Measurements from ENCODE around the gene ACBD7.

DNA sequence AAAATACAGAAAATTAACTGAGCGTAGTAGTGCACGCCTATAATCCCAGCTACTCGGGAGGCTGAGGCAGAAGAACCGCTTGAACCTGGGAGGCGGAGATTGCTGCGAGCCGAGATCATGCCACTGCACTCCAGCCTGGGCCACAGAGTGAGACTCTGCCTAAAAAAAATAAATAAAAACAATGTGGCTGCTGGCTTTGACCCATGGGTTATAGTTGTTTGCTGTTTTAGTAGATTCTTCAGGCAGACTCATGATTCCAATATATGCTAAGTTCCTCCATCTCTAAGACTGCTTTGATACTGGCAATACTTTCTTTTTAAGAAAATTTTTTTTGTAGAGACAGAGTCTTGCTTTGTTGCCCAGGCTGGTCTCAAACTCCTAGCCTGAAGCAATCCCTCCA is 36.5 kb downstream of the ACBD7 start:
- no peak for TF ChIP-seq POLR2A (IDR thresholded peaks at IDR 0.05)
- no peak for TF ChIP-seq CTCF (IDR thresholded peaks at IDR 0.05)
- no peak for TF ChIP-seq EP300 (IDR thresholded peaks at IDR 0.05; ENCODE audit: low read depth)
- no peak for TF ChIP-seq POLR2AphosphoS5 (IDR thresholded peaks at IDR 0.05)
